Cardiac fibroblast (primary cell): ENCODE results near the gene TDRD7.
A peak's percentile ranks its signal among the peaks of the same experiment; 100 is the strongest.

Source experiments
- DNase-seq, 2 donors: peaks; one replicate each; pipeline versions ENCODE4 v3.0.0 to v3.0.0-alpha.2; 2010; ENCODE audit warnings: low read depth in 2 of 2
- H3K4me3 ChIP-seq, 2 donors: replicated peaks in 1 of 2; 1 replicate in 1 of 2; 2 replicates in 1 of 2; pipeline ENCODE4 v1.5.1; 2011; ENCODE audit warnings: low read depth in 2 of 2, low read length in 2 of 2, mild to moderate bottlenecking in 2 of 2, moderate library complexity in 1 of 2
- CTCF ChIP-seq: IDR thresholded peaks from one replicate; pipeline ENCODE4 v1.5.1; 2011; ENCODE audit warnings: low read depth, mild to moderate bottlenecking, low read length, inconsistent platforms

The TDRD7 gene

GRCh38 chr9:97459326-97459725 is 47.4 kb downstream of the TDRD7 start:
- H3K4me3 ChIP-seq = no peak overlapping the region
- no peak for DNase-seq
- no peak for TF ChIP-seq CTCF

- no peak for DNase-seq
- no peak for TF ChIP-seq CTCF
- H3K4me3 ChIP-seq = no peak overlapping the region
Measured at GRCh38 chr9:97462159-97462558, 50.3 kb downstream of the TDRD7 start.

- DNase-seq = no peak
- TF ChIP-seq CTCF = no peak
- no peak overlapping the region for H3K4me3 ChIP-seq
Measured at GRCh38 chr9:97462914-97463313, 51.0 kb downstream of the TDRD7 start.

GRCh38 chr9:97468658-97469448 is 57.0 kb downstream of the TDRD7 start:
- DNase-seq = peak; percentile 78 to 80
- TF ChIP-seq CTCF = peak; percentile 78
- no peak overlapping the region for H3K4me3 ChIP-seq

GRCh38 chr9:97470076-97470475 is 58.2 kb downstream of the TDRD7 start:
- DNase-seq = no peak
- H3K4me3 ChIP-seq = no peak overlapping the region
- TF ChIP-seq CTCF = peak; percentile 18

GRCh38 chr9:97473717-97474116 is 61.8 kb downstream of the TDRD7 start:
- TF ChIP-seq CTCF = no peak
- no peak for DNase-seq
- H3K4me3 ChIP-seq = no peak overlapping the region
